Stimulated activated CD4-positive, alpha-beta T cell treated with anti-CD3 and anti-CD28 coated beads, Interleukin-1b, Interleukin-23, amount 100 ng/mL, for 1 hour (primary cell): ENCODE data around the gene STARD3.

Source experiments
- DNase-seq, 2 donors: peaks; one replicate each; pipeline ENCODE4 v3.0.0-alpha.2; 2020; ENCODE audit warnings: low read depth in 2 of 2

Gene STARD3

GRCh38 chr17:39604911-39605491 lies 31.9 kb upstream of the STARD3 start:
- DNase-seq: no peak

GRCh38 chr17:39605492-39606433 lies 31.2 kb upstream of the STARD3 start:
- no peak for DNase-seq

DNA sequence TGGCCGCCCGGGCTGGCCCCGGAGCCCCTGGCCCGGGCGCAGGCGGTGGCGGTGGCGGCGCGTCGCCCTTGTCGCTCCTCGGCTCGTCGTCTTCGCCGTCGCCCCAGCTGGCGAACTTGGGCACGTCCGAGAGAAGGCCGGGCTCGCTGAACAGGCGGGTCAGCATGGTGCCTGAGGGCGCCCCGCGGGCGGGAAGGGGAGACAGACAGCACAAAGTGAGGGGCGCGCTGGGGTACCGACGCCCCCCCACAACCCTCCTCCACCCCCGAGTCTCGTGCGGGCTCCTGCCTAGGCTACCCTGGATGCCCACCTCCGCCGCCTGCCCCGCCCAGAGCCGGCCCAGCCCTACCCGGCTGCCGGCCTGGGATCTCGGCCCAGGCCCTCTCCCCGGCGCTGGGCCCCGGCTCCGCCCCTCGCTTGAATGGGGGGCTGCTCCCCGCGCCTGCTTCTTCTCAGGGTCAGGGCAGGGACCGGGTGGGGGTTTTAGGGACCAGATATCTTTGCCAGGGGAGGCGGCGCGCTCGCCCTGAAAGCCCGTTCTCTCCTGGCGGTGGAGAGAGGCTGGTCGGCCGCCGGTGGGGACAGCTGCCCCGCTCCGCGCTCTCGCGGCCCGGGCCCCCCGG lies 30.4 kb upstream of the STARD3 start:
- DNase-seq: no peak

GRCh38 chr17:39607057-39607850 lies 29.7 kb upstream of the STARD3 start:
- DNase-seq: no peak

- DNase-seq: no peak
These were observed 29.2 kb upstream of the STARD3 start, which contains the start of gene NEUROD2 for GRCh38 chr17:39607851-39608130. TSS of gene NEUROD2 (minus strand) at chr17:39607920. CDS start at chr17:39606599, 1,321 bp downstream.

DNA sequence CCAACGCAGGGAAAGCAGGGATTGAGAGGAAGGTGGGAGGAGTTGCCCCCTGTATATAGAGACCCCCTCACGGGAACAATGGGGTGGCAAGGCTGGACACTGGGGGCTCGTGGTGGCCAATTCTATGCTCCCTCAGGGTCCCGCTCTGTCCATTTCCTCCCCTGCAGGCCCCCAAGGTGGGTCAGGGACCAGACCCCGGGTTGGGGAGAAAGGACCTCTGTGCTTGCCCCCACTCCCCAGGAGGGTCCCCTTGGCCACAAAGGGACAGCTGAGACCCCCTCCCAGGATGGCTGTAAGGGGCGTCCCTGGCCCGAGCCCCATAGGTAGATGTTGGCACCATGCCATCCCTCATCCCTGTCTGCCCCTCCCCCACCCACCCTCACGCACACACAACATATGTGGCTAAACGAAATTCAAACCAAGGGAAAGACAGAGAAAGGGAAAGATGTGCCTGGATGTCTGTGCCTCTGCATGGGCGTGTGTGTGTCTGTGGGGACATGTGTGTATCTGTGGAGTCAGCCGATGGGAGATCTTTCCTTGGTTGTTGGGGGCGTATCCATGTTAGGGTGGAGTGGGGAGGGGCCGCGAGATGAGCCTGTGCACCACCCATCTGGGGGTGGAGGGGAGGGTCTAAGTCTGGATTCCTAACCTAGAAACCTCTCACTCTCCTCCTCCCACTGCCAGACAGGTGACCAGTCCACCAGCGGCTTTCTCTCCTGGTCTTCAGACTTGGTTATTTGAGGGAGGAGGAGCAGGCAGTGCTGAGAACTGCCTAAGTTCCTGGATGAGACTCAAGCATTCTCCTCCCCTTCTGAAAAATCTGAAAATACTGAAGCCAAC lies 28.6 kb upstream of the STARD3 start:
- DNase-seq: no peak

GRCh38 chr17:39609416-39610025 lies 27.4 kb upstream of the STARD3 start:
- DNase-seq: no peak

DNA sequence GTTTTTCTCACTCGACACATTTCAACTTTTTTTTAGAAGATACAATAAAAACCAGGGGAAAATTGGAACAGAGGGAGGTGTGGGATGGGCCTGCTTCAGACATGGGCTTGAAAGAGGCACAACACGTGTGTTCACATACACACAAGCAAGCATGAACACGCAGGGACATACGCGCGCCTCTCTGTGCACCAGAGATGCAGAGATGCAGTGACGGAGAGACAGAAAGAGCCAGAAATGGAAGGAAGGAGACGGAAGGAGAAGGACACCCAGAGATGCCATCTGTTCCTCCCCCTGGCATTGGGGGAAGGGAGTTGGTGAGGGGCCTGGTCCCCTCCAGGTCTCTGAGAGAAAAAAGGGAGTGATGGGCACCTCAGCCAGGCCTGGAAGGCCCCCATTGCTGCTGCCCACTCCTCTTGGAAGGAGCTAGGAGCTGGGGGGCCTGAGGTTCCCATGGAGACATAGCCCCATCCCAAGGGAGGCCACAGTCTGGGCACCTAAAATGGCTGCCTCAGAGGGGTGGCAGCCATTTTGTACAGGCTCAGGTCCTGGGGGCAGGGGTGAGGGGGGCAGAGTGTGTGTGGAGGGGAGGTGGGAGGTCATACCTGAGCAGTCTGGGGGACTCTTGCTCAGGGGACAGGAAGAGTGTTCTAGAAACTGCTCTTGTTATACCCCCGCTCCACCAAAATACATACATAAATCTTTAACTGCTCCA lies 25.4 kb upstream of the STARD3 start:
- no peak for DNase-seq

GRCh38 chr17:39612291-39612894 lies 24.6 kb upstream of the STARD3 start:
- no peak for DNase-seq

- no peak for DNase-seq
These were observed 23.9 kb upstream of the STARD3 start for GRCh38 chr17:39612935-39613464.

DNA sequence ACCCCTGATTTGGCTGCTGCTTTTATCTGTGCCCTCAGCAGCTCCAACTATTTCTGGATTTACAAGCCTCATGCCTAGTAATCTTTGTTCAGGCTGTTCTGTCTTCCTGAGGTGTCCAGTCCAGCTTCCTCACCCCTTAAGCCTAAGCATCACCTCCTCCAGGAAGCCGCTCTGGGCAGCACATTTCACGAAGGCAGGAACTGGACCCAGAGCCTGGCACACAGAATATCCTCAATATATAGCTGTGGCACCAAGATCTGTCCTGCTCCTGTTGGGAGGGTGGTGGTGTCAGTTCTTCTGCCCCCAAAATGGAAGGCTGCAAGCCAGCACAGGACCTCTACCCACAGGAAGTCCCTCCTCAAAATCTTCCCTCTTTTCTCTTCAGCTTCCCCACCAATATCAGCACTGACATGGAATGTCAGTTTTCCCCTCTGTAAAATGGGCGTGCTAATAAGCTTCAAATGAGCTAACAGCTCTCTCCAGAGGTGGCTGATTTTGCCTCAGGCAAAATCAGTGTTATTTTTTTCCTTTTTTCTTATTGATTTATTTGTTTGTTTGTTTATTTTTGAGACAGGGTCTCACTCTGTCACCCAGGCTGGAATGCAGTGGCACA lies 22.3 kb upstream of the STARD3 start:
- no peak for DNase-seq

DNA sequence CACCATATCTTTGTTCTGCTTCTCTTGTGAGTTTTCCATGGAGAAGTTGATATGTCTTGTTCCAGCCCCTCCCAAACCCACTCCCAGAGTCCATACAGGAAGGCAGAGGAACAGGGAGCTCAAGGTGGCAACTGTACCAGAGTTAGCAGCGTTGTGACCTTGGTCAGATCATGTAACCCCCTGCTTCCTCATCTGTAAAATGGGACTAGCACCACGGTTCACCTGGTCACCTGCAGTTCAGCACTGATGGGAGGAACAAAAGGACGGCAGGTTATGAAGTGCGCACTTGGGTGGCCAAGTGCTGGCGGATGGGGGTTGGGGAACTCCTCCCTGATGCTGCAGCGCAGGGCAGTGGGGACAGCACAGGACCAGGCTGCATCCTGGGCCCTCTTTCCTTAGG lies 21.5 kb upstream of the STARD3 start:
- DNase-seq: no peak

- DNase-seq: no peak
These were observed 19.9 kb upstream of the STARD3 start for GRCh38 chr17:39617100-39617445.

- DNase-seq: peak in 1 of 2 donors; percentile 34
These were observed 19.3 kb upstream of the STARD3 start for GRCh38 chr17:39617446-39618245.

DNA sequence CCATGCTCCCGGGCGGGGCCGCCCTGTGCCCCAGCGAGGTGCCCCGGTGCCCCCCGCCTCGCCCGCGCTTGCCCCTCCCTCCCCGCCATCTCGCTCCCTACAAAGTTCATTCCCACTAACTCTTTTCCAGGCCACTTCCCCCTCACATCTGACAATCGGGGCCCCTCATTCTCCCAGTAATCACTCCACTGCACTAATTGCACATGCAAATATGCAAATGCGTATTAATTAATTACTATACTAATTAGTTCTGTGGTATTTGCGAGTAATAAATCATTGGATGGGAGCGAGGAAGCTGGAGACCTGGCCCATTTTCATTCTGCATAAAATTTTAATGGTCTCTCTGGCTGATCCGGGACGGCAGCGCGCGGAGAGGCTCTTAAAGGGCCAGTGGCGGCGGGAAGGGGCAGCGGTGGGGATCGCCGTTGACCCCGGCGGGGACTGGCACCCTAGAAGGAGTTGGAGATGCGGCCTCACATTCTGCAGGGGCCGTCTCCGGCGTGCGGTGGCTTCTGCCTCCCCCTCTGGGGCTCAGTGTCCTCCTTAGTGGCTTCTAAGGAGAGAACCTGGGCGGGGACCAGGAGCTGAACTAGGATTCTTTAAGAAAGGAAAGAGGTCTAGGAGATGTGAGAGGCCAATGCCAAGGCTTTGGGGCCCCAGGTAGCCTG lies 18.6 kb upstream of the STARD3 start:
- DNase-seq: no peak

GRCh38 chr17:39618956-39619785 lies 17.8 kb upstream of the STARD3 start:
- no peak for DNase-seq

- no peak for DNase-seq
These were observed 17.2 kb upstream of the STARD3 start for GRCh38 chr17:39619786-39620101.
